Hepatocyte (in vitro differentiated cells): Measurements from ENCODE around the gene HLA-E. TPM values are rescaled to one million over a fixed set of nuclear protein-coding genes. Genes with fewer than 3 reads are reported as not detected.

Source experiments
- DNase-seq: peaks from one replicate; pipeline ENCODE4 v3.0.0-alpha.2; 2016; ENCODE audit warnings: low spot score
- H2AFZ ChIP-seq: fragments of 200-600 bp; sonication (generic); 2 replicates; pipeline ENCODE4 v1.6.0; 2016; ENCODE audit warnings: antibody characterized with exemption, mild to moderate bottlenecking
- H3K27ac ChIP-seq: fragments of 200-600 bp; sonication (generic); 2 replicates; pipeline ENCODE4 v1.5.1; 2016; ENCODE audit warnings: mild to moderate bottlenecking
- H3K27me3 ChIP-seq: fragments of 200-600 bp; sonication (generic); 2 replicates; pipeline ENCODE4 v1.6.1; 2016
- H3K36me3 ChIP-seq: fragments of 200-600 bp; sonication (generic); replicated peaks from 2 replicates; pipeline ENCODE4 v1.5.1; 2016; ENCODE audit warnings: low read depth; ENCODE audit not compliant: insufficient read depth
- H3K4me1 ChIP-seq: fragments of 200-600 bp; sonication (generic); 2 replicates; pipeline ENCODE4 v1.5.1; 2016; ENCODE audit warnings: mild to moderate bottlenecking, moderate library complexity; ENCODE audit not compliant: insufficient read depth
- H3K4me2 ChIP-seq: fragments of 200-600 bp; sonication (generic); 2 replicates; pipeline ENCODE4 v1.6.0; 2016
- H3K4me3 ChIP-seq: fragments of 200-600 bp; sonication (generic); 2 replicates; pipeline ENCODE4 v1.5.1; 2016; ENCODE audit warnings: mild to moderate bottlenecking
- H3K79me2 ChIP-seq: fragments of 200-600 bp; sonication (generic); 2 replicates; pipeline ENCODE4 v1.6.0; 2017; ENCODE audit warnings: mild to moderate bottlenecking
- H3K9me2 ChIP-seq: fragments of 200-600 bp; sonication (generic); replicated peaks from 2 replicates; pipeline ENCODE4 v1.6.0; 2017; ENCODE audit warnings: mild to moderate bottlenecking; ENCODE audit not compliant: insufficient read depth
- H3K9me3 ChIP-seq: fragments of 200-600 bp; sonication (generic); 2 replicates; pipeline ENCODE4 v1.5.1; 2016; ENCODE audit warnings: low read depth, mild to moderate bottlenecking
- H4K20me1 ChIP-seq: fragments of 200-600 bp; sonication (generic); 2 replicates; pipeline ENCODE4 v1.6.0; 2016; ENCODE audit warnings: mild to moderate bottlenecking; ENCODE audit not compliant: insufficient read depth, poor library complexity, severe bottlenecking
- EZH2 ChIP-seq: fragments of 200-600 bp; sonication (generic); IDR thresholded peaks from 2 replicates; pipeline ENCODE4 v1.6.1; 2016; ENCODE audit warnings: antibody characterized with exemption, mild to moderate bottlenecking, borderline replicate concordance
- EZH2phosphoT487 ChIP-seq: fragments of 200-600 bp; sonication (generic); IDR thresholded peaks from one replicate; pipeline ENCODE4 v1.6.1; 2018; ENCODE audit warnings: antibody characterized with exemption, mild to moderate bottlenecking, low read depth, moderate library complexity; ENCODE audit not compliant: unreplicated experiment, severe bottlenecking
- WGBS: methylation state at CpG from one replicate; pipeline ENCODE4 v1.1.6; 2016; ENCODE audit warnings: low lambda C conversion rate; ENCODE audit errors: missing lambda C conversion rate; 5-methylcytosine and 5-hydroxymethylcytosine counted together
- polyA plus RNA-seq: library from polyadenylated mRNA; unstranded; fragments of >200 nt; fragmentation: Nextera tagmentation; extraction: Ambion mirVana; gene quantifications from 2 replicates; pipeline ENCODE4 v1.2.1, GENCODE V29; 2016
- total RNA-seq: library from RNA; depleted of rRNA; stranded (reverse); fragments of >200 nt; gene quantifications from 2 replicates; pipeline ENCODE4 v1.2.3, GENCODE V29; 2014
- TF ChIP-seq, protein P1 (sequence below): fragments of 200-600 bp; sonication (generic); IDR thresholded peaks from 2 replicates; pipeline ENCODE4 v1.5.1; 2016; ENCODE audit warnings: antibody characterized with exemption, mild to moderate bottlenecking; ENCODE audit not compliant: poor library complexity

HLA-E gene
- total and polyA plus RNA-seq, 2 experiments from 2014 or later: 141 to 158 TPM

DNA sequence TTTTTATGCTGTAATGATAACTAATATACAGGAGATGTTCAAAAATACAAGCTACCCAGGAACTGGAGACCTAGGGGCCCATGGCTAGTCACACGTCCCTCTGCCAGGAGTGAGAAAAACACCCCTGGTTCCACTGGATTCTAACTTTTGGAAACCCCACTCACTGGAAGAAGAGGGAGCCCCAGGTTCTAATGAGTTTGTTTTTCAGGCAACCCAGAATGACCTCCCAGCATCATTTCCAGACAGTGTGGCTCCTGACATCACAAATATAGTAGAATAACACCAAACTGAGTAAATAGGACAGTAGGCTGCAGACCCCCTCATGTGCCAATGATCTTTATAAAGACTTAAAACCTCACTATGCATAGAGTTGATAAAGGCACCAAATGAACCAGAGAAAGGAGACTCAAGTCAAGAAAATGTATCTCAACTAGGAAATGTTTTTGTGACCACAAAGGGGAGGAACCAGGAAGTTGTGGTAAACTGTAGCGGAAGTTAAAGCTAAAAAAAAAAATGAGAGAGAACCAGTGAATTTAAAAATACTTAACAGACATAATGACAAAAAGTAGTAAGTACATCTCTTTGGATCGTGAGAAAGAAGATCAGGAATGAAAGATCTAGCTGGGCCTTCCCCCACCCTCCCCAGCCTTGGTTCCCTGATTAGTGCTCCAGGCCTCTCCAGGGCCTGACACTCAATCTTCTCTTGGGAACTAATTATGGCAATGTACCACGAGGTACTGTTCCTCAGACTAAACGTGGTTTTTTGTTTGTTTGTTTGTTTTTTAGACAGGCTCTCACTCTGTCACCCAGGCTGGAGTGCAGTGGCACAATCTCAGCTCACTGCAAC is 19.8 kb downstream of the HLA-E start:
- Histone ChIP-seq H3K4me3 (no peak overlapping the region), H3K79me2 (no peaks in the 10 kb centered on the region), H3K36me3 (no peaks in the 10 kb centered on the region), H3K4me2 (no peak overlapping the region), H2AFZ (no peak overlapping the region), H3K9me3 (no peaks in the 10 kb centered on the region), H3K4me1 (no peaks in the 10 kb centered on the region), H3K27me3 (no peaks in the 10 kb centered on the region), H3K9me2 (no peaks in the 10 kb centered on the region), H4K20me1 (no peaks in the 10 kb centered on the region), H3K27ac (no peak overlapping the region)
- no peak for DNase-seq
- TF ChIP-seq, protein P1, sequence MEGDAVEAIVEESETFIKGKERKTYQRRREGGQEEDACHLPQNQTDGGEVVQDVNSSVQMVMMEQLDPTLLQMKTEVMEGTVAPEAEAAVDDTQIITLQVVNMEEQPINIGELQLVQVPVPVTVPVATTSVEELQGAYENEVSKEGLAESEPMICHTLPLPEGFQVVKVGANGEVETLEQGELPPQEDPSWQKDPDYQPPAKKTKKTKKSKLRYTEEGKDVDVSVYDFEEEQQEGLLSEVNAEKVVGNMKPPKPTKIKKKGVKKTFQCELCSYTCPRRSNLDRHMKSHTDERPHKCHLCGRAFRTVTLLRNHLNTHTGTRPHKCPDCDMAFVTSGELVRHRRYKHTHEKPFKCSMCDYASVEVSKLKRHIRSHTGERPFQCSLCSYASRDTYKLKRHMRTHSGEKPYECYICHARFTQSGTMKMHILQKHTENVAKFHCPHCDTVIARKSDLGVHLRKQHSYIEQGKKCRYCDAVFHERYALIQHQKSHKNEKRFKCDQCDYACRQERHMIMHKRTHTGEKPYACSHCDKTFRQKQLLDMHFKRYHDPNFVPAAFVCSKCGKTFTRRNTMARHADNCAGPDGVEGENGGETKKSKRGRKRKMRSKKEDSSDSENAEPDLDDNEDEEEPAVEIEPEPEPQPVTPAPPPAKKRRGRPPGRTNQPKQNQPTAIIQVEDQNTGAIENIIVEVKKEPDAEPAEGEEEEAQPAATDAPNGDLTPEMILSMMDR: no peak
- TF ChIP-seq EZH2phosphoT487 (no peak), EZH2 (no peak)
- 60% methylated on average over 5 of the region's 5 CpGs for WGBS

DNA sequence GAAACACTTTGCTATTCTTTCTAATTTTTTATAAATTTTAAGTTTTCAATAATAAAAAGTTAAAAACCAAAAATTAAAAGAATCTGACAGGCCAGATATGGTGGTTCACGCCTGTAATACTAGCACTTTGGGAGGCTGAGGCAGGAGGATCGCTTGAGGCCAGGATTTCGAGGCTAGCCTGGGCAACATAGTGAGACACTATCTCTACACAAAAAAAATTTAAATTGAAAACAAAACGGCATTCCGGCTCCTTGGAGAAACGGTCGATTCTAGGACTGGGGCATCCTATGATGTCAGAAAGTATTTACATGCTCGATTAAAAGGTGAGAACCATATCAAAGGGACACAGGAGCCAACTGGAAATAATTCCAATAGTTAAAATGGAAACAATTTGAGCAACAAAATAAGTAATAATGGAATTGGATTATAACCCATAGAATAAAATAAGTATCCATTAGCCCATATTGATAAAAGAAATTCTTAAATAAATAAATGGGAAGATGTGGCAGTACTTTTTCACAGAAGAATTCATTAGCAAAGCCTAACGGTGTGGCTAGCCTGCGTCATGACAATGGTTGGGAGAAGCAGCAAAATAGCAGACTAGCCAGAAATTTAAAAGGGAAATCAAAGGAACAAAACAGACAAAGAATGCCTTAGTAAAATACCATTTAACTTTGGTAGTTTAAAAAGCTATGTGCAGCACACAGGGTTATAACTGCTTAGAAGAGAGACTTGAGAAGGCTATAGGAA is 21.3 kb downstream of the HLA-E start:
- no peaks in the 10 kb centered on the region for H3K27me3 ChIP-seq
- no peak for DNase-seq
- no peaks in the 10 kb centered on the region for H3K9me2 ChIP-seq
- TF ChIP-seq EZH2: no peak
- TF ChIP-seq, protein P1: no peak
- TF ChIP-seq EZH2phosphoT487: no peak
- no peak overlapping the region for H3K4me3 ChIP-seq
- no peaks in the 10 kb centered on the region for H3K9me3 ChIP-seq
- H2AFZ ChIP-seq: no peak overlapping the region
- H3K27ac ChIP-seq: no peak overlapping the region
- H3K4me1 ChIP-seq: no peaks in the 10 kb centered on the region
- WGBS: 85% methylated on average over 10 of the region's 10 CpGs
- H3K79me2 ChIP-seq: no peaks in the 10 kb centered on the region
- no peaks in the 10 kb centered on the region for H3K36me3 ChIP-seq
- H3K4me2 ChIP-seq: no peak overlapping the region
- H4K20me1 ChIP-seq: no peaks in the 10 kb centered on the region

DNA sequence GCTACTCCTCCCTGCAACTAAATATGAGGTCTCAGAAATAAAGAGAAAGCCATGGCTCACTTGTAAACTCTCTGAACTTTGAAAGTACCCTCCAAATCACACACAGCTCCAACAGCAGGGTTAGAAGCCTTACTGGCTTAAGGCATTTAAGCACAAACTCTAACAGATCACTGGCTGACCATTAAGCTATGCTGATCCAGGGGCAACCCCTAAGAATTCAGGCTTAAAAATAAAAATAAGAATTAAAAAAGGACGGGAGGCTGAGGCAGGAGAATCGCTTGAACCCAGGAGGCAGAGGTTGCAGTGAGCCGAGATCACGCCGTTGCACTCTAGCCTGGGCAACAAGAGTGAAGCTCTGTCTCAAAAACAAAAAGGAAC is 21.8 kb downstream of the HLA-E start:
- TF ChIP-seq, protein P1: no peak
- TF ChIP-seq EZH2phosphoT487 (no peak), EZH2 (no peak)
- Histone ChIP-seq H3K4me2 (no peak overlapping the region), H3K4me1 (no peaks in the 10 kb centered on the region), H3K27me3 (no peaks in the 10 kb centered on the region), H3K27ac (no peak overlapping the region), H3K9me3 (no peaks in the 10 kb centered on the region), H3K79me2 (no peaks in the 10 kb centered on the region), H4K20me1 (no peaks in the 10 kb centered on the region), H3K36me3 (no peaks in the 10 kb centered on the region), H3K9me2 (no peaks in the 10 kb centered on the region), H2AFZ (no peak overlapping the region), H3K4me3 (no peak overlapping the region)
- no peak for DNase-seq
- WGBS: 82% methylated on average over 5 of the region's 5 CpGs
